Islet precursor cell (in vitro differentiated cells): ENCODE results near the gene ART4.
A peak's percentile ranks its signal among the peaks of the same experiment; 100 is the strongest.

Experiments
- DNase-seq: peaks from one replicate; pipeline ENCODE4 v3.0.0-alpha.2; 2018

ART4 gene

DNA sequence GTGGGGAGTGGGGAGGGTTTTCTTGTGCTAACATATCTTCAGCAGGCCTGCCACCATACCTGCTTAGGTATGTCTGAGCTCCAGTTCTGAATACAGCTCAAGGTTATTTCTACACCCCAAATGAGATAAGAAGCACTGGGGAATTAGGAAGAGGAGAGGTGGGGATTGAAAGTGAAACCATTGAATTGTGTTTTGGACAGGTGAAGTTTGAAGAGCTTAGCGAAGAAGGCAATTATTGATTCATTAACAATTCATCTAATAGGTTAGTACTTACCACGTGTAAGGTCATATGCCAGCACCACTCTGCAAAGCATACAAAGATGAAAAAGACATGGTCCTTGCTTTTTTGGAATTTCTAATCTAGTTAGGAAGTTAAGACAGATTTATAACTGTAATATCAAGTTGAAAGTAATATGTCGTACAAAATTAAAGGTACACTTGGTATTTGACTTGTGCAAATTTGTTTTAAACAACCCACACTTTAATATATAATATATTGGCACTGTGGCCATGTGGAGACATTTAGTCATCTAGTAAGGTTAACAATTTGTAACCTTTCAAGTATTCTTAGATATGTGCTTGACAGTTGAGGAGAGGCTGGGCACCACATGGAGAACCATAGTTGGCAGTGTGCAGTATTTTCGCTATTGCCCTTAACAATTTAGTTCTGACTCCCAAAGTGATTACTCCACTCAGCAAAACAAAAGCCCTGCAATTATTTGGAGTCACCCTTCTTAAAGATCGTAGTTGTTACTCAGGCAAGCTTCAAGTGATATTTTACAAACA, 33.0 kb downstream of the ART4 start:
- no peak for DNase-seq

DNA sequence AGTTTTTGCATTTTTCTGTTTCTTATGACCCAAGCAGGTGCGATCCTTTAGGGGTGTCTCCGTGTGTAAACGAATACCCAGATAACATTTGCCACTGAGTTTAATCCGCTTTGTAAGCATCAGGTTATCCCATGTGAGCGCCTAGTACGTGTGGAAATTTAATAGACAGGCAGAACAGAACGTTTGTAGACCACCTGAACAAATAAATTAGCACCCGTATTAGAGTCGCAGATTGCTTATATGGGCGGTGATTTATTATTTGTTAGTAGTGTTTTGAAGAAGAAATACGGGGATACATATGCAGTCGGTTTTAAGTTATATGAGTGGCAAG, 39.5 kb downstream of the ART4 start:
- DNase-seq = no peak

DNA sequence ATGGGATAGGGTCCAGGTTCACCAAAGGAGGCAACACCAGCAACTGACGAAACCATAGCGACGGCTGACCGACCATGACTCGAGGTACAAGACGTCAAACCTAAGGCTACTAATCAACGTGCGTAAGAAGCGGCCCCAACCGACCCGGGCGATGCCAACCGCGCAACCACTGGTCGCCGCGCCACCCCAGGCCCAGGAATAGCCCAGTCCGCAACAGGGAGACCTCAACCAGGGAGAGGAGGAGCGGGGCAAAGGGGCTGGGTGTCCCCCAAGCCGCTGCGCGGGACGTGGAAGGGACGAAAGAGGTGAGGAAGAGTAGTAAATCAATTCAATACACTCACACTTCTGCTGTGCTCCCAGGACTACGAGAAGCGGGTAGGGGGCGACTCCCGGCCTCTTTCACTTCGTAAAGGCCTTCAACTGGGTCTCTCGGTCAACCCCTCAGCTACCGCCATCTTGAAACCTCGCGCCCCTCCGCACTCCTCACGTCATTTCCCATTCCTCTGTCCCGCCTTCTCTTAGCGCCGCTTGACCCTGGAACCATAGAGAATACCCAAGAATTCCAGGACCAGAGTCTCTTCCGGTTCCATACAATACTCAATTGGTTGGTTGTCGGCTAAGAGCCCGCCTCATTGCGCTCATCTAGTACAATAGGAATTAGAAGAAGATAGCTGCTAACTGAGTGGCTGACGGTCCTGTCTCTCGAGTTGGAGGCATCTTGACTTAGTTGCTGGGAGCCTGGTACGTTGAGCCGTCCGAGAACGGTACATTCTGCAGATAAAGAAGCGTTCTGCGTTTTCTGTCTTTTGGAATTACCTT, 40.1 kb downstream of the ART4 start, which contains the start of the genes C12orf60 and WBP11:
TSS of gene C12orf60 (plus strand) at position 660 of the 819 bp plus-strand sequence. CDS start 19,266 bp downstream, outside the sequence.
TSS of gene WBP11 (minus strand) at position 468 of the 819 bp plus-strand sequence. CDS start 2,095 bp downstream, outside the sequence.
- peak; percentile 100 for DNase-seq

DNA sequence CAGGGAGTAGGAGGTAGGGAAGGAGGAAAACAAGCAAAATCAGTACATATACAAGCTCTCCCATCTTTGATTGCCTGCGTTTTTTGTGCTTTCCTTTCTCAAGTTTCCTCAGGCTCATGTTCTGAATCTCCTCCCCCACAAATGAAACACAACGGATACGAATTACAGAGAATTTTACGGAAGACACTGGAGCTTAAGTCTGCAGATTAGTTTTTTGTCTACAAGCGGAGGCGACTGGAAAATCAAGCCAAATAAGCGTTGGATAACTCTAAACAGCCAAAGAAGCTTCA, 40.7 kb downstream of the ART4 start:
- DNase-seq = no peak

- DNase-seq = no peak
Observed at GRCh38 chr12:14802247-14802646, 41.1 kb downstream of the ART4 start.

DNA sequence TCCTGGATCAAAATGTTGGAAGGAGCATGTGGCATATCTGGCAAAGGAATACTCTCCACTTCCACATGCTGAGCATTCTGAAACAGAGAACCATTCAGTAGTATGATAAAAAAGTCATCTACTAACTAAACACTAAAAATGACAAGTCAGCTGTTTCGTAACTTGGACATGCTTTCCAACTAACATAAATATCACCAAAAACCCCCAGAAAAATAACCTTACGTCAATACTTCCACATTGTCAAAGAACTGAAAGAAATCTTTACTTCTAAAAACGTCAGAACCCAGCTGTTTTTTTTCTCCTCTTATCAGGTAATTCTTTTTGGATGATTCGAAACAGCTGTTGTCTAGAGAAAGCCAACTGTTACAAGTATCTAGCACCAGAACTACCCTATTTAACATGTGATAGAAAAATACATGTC, 48.3 kb downstream of the ART4 start:
- no peak for DNase-seq

- DNase-seq = no peak
Observed at GRCh38 chr12:14785568-14785967, 57.8 kb downstream of the ART4 start.

DNA sequence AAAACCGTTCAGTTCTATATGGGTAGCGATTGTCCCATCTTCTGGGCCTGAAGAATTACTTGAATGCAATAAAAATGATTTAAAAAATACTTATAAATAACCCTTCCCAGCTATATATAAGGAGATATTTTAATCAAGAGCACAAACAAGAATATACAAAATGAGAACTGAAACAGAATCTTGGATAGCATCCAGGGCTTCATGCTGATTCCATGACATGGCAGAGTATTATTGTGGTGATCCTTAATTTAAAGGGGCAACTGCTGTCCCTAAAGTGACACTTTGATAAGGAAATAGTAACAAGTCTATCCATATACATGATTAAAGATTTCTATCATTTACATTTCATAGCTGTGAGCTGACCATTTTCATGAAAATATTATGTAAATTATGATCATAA, 58.9 kb downstream of the ART4 start:
- DNase-seq = no peak

DNA sequence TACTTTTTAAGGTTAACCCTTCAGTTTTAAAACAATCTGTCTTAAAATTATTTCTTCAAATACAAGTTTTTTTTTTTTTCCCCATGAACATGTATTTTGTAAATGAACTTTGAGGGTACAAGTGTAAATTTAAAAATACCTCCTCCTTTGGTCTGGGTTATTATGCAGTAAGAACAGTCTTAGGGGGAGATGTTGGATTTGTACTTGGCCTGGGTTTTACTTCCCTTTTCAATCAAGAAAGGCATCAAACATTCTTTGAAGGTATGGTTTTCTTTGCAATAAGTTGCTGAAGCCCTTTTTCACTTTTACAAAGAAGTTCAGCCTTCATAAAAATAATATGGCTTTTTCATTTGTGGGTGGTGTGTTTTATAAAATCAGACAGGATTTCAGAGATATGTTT, 60.6 kb downstream of the ART4 start:
- no peak for DNase-seq

DNA sequence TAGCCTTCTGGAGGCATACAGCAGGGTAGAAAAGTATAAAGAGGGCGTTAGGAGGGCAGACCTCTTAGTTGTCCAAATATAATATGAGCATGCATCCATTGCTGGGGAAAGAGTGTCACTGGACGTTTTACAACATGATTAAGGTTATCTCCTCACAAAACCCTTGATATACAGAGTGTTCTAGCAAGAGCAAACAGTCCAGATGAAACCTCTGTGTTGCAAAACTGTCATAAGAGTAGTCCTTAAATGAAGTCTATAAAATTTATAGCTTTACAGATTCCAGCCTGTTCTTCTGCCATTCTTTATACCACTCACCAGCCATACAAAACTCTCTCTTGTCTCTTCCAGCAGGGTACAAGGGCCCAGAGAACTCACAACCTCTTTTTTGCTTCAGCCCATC, 61.8 kb downstream of the ART4 start:
- no peak for DNase-seq

- no peak for DNase-seq
Observed at GRCh38 chr12:14780859-14781258, 62.5 kb downstream of the ART4 start.

DNA sequence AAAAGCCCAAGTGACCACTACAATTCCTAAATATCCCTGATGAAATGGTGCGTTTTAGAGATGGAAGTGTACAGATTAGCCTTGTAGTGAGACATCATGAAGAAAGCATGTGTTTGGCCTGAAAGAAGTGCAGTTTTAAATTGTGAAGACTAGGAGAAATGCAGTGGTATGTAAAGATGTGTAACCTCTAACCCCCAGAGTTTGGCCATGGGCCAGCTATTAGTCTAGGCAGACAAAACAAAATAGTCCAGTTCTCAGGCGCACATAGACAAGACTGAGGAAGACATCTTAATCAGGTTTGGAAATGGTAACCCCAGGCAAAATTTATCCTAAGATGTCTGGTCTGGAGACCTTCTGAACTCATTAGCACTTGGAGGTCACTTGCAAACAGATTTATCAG, 63.5 kb downstream of the ART4 start:
- no peak for DNase-seq

GRCh38 chr12:14777271-14777670, 66.1 kb downstream of the ART4 start:
- DNase-seq = peak; percentile 94

DNA sequence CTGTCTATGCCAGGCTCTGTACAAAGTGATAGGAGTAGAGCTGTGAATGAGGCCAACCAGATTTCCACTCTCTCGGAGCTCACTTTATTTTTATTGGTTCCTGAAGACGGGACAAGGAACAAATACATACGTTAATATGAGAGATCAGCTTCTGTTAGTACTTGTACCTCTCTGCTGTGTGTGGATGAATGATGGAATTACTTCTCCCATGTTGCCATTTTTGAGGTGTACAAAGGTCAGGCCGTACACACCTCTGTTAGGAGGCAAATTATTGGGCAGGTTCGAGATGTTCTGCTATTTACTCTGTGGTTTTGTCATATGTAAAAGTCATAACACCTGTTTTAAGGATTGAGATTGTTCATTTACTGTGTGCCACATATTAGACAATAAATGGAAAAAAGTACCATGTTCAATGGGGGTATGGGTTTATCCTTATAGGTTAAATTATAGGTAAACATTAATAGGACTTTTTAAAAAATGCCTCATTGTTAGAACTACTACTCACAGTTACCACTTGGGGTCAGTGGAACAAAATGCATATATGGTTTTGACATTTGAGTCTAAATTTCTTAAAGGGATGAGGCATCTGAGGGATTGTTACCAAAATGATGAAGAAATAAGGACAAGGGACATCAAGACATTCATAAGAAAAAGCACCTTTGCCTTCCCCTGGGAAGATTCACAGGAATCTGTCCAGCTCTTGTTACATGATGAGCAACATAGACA, 66.9 kb downstream of the ART4 start:
- DNase-seq = no peak

DNA sequence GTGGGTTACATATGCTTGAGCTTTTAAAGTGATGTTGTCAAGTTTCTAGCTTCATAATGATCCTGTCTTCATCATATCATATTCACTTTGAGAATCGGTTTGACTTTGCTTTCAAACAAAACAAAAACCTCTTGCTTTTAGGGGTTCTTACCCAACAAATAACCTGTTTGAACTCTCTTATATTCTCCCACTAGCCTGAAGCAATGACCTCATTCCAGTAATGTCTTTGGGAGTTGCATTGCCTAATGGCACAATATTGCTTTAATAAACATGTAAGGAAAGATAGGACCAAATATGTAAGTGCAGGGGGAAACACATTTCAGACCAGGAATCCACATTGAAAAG, 67.7 kb downstream of the ART4 start:
- no peak for DNase-seq
